HG03469 (cell line): ENCODE data around the gene IL12RB2.
A peak's percentile ranks its signal among the peaks of the same experiment; 100 is the strongest.

Experiments
- ATAC-seq: cut with Tn5 transposase; IDR thresholded peaks from one replicate; pipeline ENCODE4 v1.9.1; 2021; ENCODE audit warnings: mild to moderate bottlenecking, moderate library complexity, moderate number of reproducible peaks; ENCODE audit not compliant: unreplicated experiment

Gene IL12RB2

GRCh38 chr1:67347688-67348472, 40.2 kb downstream of the IL12RB2 start:
- ATAC-seq, result no peak

- ATAC-seq, result no peak
Observed at GRCh38 chr1:67348586-67349252, 41.0 kb downstream of the IL12RB2 start.

GRCh38 chr1:67350783-67351182, 43.1 kb downstream of the IL12RB2 start:
- peak; percentile 83 for ATAC-seq

GRCh38 chr1:67352211-67352610, 44.5 kb downstream of the IL12RB2 start:
- ATAC-seq, result no peak

- no peak for ATAC-seq
Observed at GRCh38 chr1:67355745-67356424, 48.2 kb downstream of the IL12RB2 start.

- ATAC-seq, result no peak
Observed at GRCh38 chr1:67359592-67359991, 51.9 kb downstream of the IL12RB2 start.

GRCh38 chr1:67361641-67362040, 54.0 kb downstream of the IL12RB2 start:
- no peak for ATAC-seq

GRCh38 chr1:67367370-67368045, 59.8 kb downstream of the IL12RB2 start:
- no peak for ATAC-seq

GRCh38 chr1:67368046-67368514, 60.4 kb downstream of the IL12RB2 start:
- no peak for ATAC-seq

GRCh38 chr1:67371043-67371442, 63.4 kb downstream of the IL12RB2 start:
- ATAC-seq, result no peak

- no peak for ATAC-seq
Observed at GRCh38 chr1:67371681-67372080, 64.0 kb downstream of the IL12RB2 start.

GRCh38 chr1:67372136-67372535, 64.5 kb downstream of the IL12RB2 start:
- no peak for ATAC-seq

GRCh38 chr1:67372898-67373297, 65.2 kb downstream of the IL12RB2 start:
- ATAC-seq, result no peak

- no peak for ATAC-seq
Observed at GRCh38 chr1:67376381-67376780, 68.7 kb downstream of the IL12RB2 start.

- ATAC-seq, result no peak
Observed at GRCh38 chr1:67377253-67377652, 69.6 kb downstream of the IL12RB2 start.

- no peak for ATAC-seq
Observed at GRCh38 chr1:67381154-67381553, 73.5 kb downstream of the IL12RB2 start.

- ATAC-seq, result no peak
Observed at GRCh38 chr1:67382292-67382691, 74.6 kb downstream of the IL12RB2 start.

GRCh38 chr1:67383999-67384638, 76.4 kb downstream of the IL12RB2 start:
- no peak for ATAC-seq

- ATAC-seq, result no peak
Observed at GRCh38 chr1:67390041-67390887, 82.6 kb downstream of the IL12RB2 start.

GRCh38 chr1:67393240-67393639, 85.6 kb downstream of the IL12RB2 start:
- no peak for ATAC-seq
